Activated T-cell treated with anti-CD3 and anti-CD28 coated beads, Interleukin-2, amount 50 U/mL, for 1 hour (primary cell): ENCODE results near the gene ARL6IP6.

Experiments
- DNase-seq: peaks from one replicate; pipeline ENCODE4 v3.0.0-alpha.2; 2020

The ARL6IP6 gene

GRCh38 chr2:152811916-152812315 lies 93.5 kb downstream of the ARL6IP6 start:
- no peak for DNase-seq
